GM12878 (cell line): ENCODE data around the gene SLC25A27.

Source experiments
- ASH2L ChIP-seq: fragments of 300-600, 200-600 bp; sonication (generic); IDR thresholded peaks from 2 replicates; pipeline ENCODE4 v1.6.1; 2017; ENCODE audit warnings: low read depth, mild to moderate bottlenecking, borderline replicate concordance
- KAT2A ChIP-seq: conservative IDR thresholded peaks from 2 replicates; pipeline ENCODE4 v1.6.1; 2011; ENCODE audit warnings: low read depth, low read length; ENCODE audit not compliant: control insufficient read depth
- MTA3 ChIP-seq: IDR thresholded peaks from 2 replicates; pipeline ENCODE4 v1.6.1; 2012; ENCODE audit warnings: low read length, inconsistent platforms, borderline replicate concordance
- SP1 ChIP-seq: IDR thresholded peaks from one replicate; pipeline ENCODE4 v1.6.1; 2011; ENCODE audit warnings: low read depth, low read length
- SRF ChIP-seq, 2 experiments: IDR thresholded peaks; 2 replicates each; pipeline ENCODE4 v1.6.1; 2011; ENCODE audit warnings: low read depth in 2 of 2, low read length in 2 of 2, mild to moderate bottlenecking in 1 of 2, moderate library complexity in 1 of 2

DNA sequence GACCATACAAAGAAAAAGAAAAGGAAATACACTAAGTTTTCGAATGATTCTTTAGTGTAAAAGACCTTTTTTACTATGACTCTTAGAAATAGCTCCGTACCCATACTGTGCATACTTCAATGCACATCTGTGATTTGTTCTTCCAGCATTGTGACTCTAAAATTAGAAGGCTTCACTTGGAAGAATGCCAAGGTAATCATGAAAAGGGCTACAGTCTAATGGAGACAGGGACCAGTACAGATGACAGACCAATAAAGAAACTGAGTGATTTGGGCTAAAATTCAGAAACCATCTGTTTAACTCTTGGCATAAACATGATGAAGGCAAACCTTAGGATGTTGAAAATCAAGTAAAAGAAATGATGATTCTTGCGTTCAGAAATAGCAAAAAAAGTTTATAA lies 46.4 kb upstream of the SLC25A27 start:
- TF ChIP-seq KAT2A (no peak), SRF (IDR thresholded peaks at IDR 0.05; ENCODE audit: low read depth in 2 of 2, low read length in 2 of 2) (no peak), MTA3 (no peak), ASH2L (no peak), SP1 (no peak)
